GM12873 (cell line): ENCODE data around the gene RPEL1.

ENCODE experiments used
- TF ChIP-seq, protein P1 (sequence below): IDR thresholded peaks from 2 replicates; pipeline ENCODE4 v1.5.1; 2012; ENCODE audit warnings: low read depth, mild to moderate bottlenecking, moderate library complexity, low read length, control low read depth; ENCODE audit not compliant: insufficient read depth; ENCODE audit errors: missing control alignments

The RPEL1 gene

DNA sequence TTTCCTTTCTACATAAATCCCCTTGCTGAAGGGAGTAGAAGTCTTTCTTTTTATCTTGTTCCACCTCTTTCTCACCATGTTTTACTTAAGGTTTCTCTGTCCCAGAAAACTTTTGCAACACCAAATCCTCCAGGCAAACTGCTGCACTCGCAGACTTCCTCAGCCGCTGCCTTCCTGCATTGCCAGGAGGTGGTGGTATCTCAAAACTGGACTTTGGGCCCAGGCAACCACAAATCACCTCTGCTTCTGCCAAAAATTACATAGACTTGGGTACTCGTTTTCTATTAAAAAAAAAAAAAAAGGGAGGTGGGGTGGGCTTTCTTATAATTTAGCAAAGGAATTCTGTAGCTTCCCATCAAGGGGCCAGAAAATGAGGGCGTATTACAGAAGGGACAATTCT, 45.9 kb downstream of the RPEL1 start:
- TF ChIP-seq, protein P1, sequence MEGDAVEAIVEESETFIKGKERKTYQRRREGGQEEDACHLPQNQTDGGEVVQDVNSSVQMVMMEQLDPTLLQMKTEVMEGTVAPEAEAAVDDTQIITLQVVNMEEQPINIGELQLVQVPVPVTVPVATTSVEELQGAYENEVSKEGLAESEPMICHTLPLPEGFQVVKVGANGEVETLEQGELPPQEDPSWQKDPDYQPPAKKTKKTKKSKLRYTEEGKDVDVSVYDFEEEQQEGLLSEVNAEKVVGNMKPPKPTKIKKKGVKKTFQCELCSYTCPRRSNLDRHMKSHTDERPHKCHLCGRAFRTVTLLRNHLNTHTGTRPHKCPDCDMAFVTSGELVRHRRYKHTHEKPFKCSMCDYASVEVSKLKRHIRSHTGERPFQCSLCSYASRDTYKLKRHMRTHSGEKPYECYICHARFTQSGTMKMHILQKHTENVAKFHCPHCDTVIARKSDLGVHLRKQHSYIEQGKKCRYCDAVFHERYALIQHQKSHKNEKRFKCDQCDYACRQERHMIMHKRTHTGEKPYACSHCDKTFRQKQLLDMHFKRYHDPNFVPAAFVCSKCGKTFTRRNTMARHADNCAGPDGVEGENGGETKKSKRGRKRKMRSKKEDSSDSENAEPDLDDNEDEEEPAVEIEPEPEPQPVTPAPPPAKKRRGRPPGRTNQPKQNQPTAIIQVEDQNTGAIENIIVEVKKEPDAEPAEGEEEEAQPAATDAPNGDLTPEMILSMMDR = no peak

DNA sequence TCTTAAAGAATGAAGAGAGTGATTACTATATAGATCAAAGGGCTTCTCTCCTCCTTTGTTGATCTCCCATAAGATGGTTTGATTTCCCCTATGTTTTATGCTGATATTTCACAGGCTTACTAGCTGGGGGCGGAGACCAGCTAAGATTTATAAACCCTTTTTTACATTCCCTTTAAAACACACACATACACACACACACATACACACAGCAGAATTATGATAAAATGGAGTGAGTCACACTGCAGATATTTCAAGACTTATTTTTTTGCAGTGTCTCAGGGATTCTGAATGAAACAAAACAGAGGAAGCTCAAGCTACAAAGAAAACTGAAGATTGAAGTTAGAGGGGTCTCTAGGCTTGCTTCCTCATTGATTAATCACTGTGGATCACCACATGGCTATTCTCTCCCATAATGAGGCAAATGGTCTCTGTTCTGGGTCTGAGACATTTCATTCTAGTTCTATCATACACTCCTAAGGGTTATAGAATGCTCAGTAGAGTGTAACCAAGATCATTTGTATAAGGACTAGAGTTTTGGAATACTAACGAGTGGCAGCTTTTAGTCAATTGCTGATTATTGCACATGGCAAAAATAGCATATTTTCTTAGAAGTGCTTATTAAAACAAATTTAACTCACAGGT, 49.8 kb downstream of the RPEL1 start:
- TF ChIP-seq, protein P1 = no peak
